ENCODE measurements around the gene TAS2R60. TPM values are rescaled to one million over a fixed set of nuclear protein-coding genes. Genes with fewer than 3 reads are reported as not detected.

TAS2R60 gene
- total and polyA plus RNA-seq, 2 of the 8 experiments (the other 6 are each of a cell fraction or from before 2014, with no cell fraction given) = 0.15 to 0.32 TPM

GRCh38 chr7:143437578-143437977 lies 5.7 kb upstream of the TAS2R60 start (continued):
- TF ChIP-seq CHD7 (IDR thresholded peaks at IDR 0.05; ENCODE audit: insufficient replicate concordance, low read length) (no peak), HDAC2 (IDR thresholded peaks at IDR 0.05; ENCODE audit: borderline replicate concordance in 1 of 2, low read depth in 2 of 2, low read length in 2 of 2) (no peak), KDM4A (IDR thresholded peaks at IDR 0.05; ENCODE audit: low read depth, low read length, severe bottlenecking) (no peak), KDM5A (IDR thresholded peaks at IDR 0.05; ENCODE audit: low read length) (no peak), GTF2F1 (IDR thresholded peaks at IDR 0.05; ENCODE audit: borderline replicate concordance, low read depth, low read length) (no peak), NRF1 (IDR thresholded peaks at IDR 0.05; ENCODE audit: low read depth, low read length) (no peak), E2F6 (IDR thresholded peaks at IDR 0.05) (no peak), CBX8 (IDR thresholded peaks at IDR 0.05; ENCODE audit: borderline replicate concordance, low read depth, low read length) (no peak), SUZ12 (IDR thresholded peaks at IDR 0.05; ENCODE audit: low read length) (no peak), CHD2 (IDR thresholded peaks at IDR 0.05; ENCODE audit: low read length) (no peak)
